ENCODE results near the gene OOEP. TPM values are rescaled to one million over a fixed set of nuclear protein-coding genes. Genes with fewer than 3 reads are reported as not detected.

Gene OOEP
- total and polyA plus RNA-seq, 4 donors, result 0.06 to 0.22 TPM; not detected in 2

- TF ChIP-seq, protein P1, sequence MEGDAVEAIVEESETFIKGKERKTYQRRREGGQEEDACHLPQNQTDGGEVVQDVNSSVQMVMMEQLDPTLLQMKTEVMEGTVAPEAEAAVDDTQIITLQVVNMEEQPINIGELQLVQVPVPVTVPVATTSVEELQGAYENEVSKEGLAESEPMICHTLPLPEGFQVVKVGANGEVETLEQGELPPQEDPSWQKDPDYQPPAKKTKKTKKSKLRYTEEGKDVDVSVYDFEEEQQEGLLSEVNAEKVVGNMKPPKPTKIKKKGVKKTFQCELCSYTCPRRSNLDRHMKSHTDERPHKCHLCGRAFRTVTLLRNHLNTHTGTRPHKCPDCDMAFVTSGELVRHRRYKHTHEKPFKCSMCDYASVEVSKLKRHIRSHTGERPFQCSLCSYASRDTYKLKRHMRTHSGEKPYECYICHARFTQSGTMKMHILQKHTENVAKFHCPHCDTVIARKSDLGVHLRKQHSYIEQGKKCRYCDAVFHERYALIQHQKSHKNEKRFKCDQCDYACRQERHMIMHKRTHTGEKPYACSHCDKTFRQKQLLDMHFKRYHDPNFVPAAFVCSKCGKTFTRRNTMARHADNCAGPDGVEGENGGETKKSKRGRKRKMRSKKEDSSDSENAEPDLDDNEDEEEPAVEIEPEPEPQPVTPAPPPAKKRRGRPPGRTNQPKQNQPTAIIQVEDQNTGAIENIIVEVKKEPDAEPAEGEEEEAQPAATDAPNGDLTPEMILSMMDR (IDR thresholded peaks at IDR 0.05; ENCODE audit: low read depth, low read length, missing input control), result no peak
- TF ChIP-seq GABPA (IDR thresholded peaks at IDR 0.05 in 1 of 2, conservative IDR thresholded peaks at IDR 0.05 in 1 of 2) (no peak), FOXA2 (IDR thresholded peaks at IDR 0.05) (no peak), HNF4A (conservative IDR thresholded peaks at IDR 0.05) (no peak)
Observed at GRCh38 chr6:73395875-73396274, 26.2 kb upstream of the OOEP start (continued).

DNA sequence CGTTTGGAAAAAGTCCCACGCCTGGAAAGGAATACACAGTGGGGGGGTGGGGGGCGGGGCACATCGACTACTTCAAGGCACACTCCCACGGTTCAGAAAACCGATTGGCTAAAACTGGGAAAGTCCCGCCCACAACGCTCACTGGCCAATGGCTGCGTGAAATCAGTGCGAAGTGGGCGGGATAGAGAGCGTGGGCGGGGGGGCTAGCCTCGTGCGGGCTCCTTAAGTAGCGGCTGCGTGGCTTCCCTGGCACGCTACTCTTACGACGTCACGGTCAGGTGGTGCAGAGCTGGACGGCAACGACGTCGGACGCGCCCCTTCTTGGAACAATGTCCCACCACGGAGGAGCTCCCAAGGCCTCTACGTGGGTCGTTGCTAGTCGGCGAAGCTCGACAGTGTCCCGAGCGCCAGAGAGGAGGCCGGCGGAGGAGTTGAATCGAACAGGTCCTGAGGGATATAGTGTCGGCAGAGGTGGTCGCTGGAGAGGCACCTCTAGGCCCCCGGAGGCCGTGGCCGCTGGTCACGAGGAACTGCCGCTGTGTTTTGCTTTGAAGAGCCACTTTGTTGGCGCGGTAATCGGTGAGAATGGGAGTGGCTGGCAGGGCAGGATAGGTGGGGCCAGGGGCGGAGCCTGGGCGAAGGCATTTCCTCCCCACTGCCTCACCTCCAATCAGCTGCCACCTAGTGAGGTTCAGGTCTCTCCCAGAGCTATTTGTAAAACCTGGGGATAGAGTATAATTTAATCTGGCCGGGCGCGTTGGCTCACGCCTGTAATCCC, 25.1 kb upstream of the OOEP start, which contains the start of gene DDX43:
DDX43 (plus strand) TSS at position 252 of the 778 bp plus-strand sequence; CDS start at position 330, 78 bp downstream.
- Histone ChIP-seq H3K36me3 (ENCODE audit: control insufficient read depth in 4 of 4, insufficient read depth in 3 of 4, low read depth in 1 of 4, low read length in 3 of 4) (no peaks in the 10 kb centered on the region), H3K4me3 (ENCODE audit: low read depth in 1 of 3, low read length in 3 of 3) (peak within 1 kb of the TSS; percentile 22 to 40 (median 26)), H3K27me3 (ENCODE audit: control insufficient read depth in 4 of 4, insufficient read depth in 4 of 4, low read length in 3 of 4) (no peaks in the 10 kb centered on the region), H3K9ac (ENCODE audit: low read depth in 1 of 2, low read length in 2 of 2) (no peak within 1 kb of the TSS), H3K9me3 (ENCODE audit: control insufficient read depth in 4 of 4, low read length in 3 of 4) (peaks cover 0 to 3% (median 0%) of the 10 kb centered on the region in 4 donors), H3K4me1 (ENCODE audit: control insufficient read depth in 4 of 4, insufficient read depth in 4 of 4, low read length in 3 of 4) (no peaks in the 10 kb centered on the region), H3K27ac (ENCODE audit: low read depth in 1 of 2, low read length in 2 of 2) (no peak within 1 kb of the TSS)
- TF ChIP-seq TAF1 (conservative IDR thresholded peaks at IDR 0.05) (no peak), RXRA (IDR thresholded peaks at IDR 0.05) (no peak), EGR1 (IDR thresholded peaks at IDR 0.05; ENCODE audit: low read depth in 2 of 2) (no peak), MAX (IDR thresholded peaks at IDR 0.05) (no peak), YY1 (IDR thresholded peaks at IDR 0.05) (no peak), GABPA (IDR thresholded peaks at IDR 0.05 in 1 of 2, conservative IDR thresholded peaks at IDR 0.05 in 1 of 2) (no peak)
- TF ChIP-seq, protein P1 (IDR thresholded peaks at IDR 0.05; ENCODE audit: low read depth, low read length, missing input control), result no peak
- TF ChIP-seq, protein P2, sequence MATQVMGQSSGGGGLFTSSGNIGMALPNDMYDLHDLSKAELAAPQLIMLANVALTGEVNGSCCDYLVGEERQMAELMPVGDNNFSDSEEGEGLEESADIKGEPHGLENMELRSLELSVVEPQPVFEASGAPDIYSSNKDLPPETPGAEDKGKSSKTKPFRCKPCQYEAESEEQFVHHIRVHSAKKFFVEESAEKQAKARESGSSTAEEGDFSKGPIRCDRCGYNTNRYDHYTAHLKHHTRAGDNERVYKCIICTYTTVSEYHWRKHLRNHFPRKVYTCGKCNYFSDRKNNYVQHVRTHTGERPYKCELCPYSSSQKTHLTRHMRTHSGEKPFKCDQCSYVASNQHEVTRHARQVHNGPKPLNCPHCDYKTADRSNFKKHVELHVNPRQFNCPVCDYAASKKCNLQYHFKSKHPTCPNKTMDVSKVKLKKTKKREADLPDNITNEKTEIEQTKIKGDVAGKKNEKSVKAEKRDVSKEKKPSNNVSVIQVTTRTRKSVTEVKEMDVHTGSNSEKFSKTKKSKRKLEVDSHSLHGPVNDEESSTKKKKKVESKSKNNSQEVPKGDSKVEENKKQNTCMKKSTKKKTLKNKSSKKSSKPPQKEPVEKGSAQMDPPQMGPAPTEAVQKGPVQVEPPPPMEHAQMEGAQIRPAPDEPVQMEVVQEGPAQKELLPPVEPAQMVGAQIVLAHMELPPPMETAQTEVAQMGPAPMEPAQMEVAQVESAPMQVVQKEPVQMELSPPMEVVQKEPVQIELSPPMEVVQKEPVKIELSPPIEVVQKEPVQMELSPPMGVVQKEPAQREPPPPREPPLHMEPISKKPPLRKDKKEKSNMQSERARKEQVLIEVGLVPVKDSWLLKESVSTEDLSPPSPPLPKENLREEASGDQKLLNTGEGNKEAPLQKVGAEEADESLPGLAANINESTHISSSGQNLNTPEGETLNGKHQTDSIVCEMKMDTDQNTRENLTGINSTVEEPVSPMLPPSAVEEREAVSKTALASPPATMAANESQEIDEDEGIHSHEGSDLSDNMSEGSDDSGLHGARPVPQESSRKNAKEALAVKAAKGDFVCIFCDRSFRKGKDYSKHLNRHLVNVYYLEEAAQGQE (IDR thresholded peaks at IDR 0.05), result no peak
- DNase-seq (ENCODE audit: low spot score), result peak; percentile 36
- 71% methylated on average over 54 of the region's 54 CpGs for WGBS

All from liver (tissue), 9 donors.